Activated CD4-positive, alpha-beta T cell treated with anti-CD3 and anti-CD28 coated beads, Interleukin-2, Interleukin-4, amounts not matched to agents 100 ng/mL and 50 ng/mL, durations not matched to agents 16 hours and 8 hours (primary cell): ENCODE results near the gene MAPK7.

Experiments used
- DNase-seq: peaks from one replicate; pipeline ENCODE4 v3.0.0-alpha.2; 2020; ENCODE audit warnings: low spot score

The MAPK7 gene

GRCh38 chr17:19401321-19402010 lies 23.2 kb downstream of the MAPK7 start:
- no peak for DNase-seq

GRCh38 chr17:19402171-19402570 lies 23.9 kb downstream of the MAPK7 start:
- no peak for DNase-seq

GRCh38 chr17:19403021-19403420 lies 24.7 kb downstream of the MAPK7 start:
- DNase-seq, result no peak

- no peak for DNase-seq
Measured at GRCh38 chr17:19404264-19404663, 26.0 kb downstream of the MAPK7 start.

- no peak for DNase-seq
Measured at GRCh38 chr17:19405114-19405513, 26.8 kb downstream of the MAPK7 start.

GRCh38 chr17:19407601-19408345 lies 29.5 kb downstream of the MAPK7 start:
- DNase-seq, result no peak

- DNase-seq, result no peak
Measured at GRCh38 chr17:19408346-19408710, 30.0 kb downstream of the MAPK7 start.

- DNase-seq, result no peak
Measured at GRCh38 chr17:19409066-19409465, 30.8 kb downstream of the MAPK7 start.

GRCh38 chr17:19409509-19409908 lies 31.2 kb downstream of the MAPK7 start:
- DNase-seq, result no peak

GRCh38 chr17:19410091-19410490 lies 31.8 kb downstream of the MAPK7 start:
- DNase-seq, result no peak

GRCh38 chr17:19410875-19411620 lies 32.8 kb downstream of the MAPK7 start, which contains the start of gene RNF112:
TSS of gene RNF112 (plus strand) at chr17:19411232. CDS start at chr17:19411409, 177 bp downstream.
- DNase-seq, result no peak

GRCh38 chr17:19411631-19412030 lies 33.3 kb downstream of the MAPK7 start:
- DNase-seq, result no peak

- DNase-seq, result no peak
Measured at GRCh38 chr17:19412510-19412909, 34.2 kb downstream of the MAPK7 start.

- DNase-seq, result no peak
Measured at GRCh38 chr17:19412984-19413383, 34.7 kb downstream of the MAPK7 start.

GRCh38 chr17:19413761-19414160 lies 35.5 kb downstream of the MAPK7 start:
- DNase-seq, result no peak

- no peak for DNase-seq
Measured at GRCh38 chr17:19414396-19415280, 36.3 kb downstream of the MAPK7 start.

GRCh38 chr17:19415311-19415710 lies 37.0 kb downstream of the MAPK7 start:
- no peak for DNase-seq

- no peak for DNase-seq
Measured at GRCh38 chr17:19415806-19416775, 37.8 kb downstream of the MAPK7 start.

GRCh38 chr17:19417611-19418010 lies 39.3 kb downstream of the MAPK7 start:
- DNase-seq, result no peak

GRCh38 chr17:19418251-19418992 lies 40.1 kb downstream of the MAPK7 start:
- DNase-seq, result peak; percentile 8
